HG02610 (cell line): ENCODE measurements around the gene UBTF.

Source experiments
- ATAC-seq: cut with Tn5 transposase; IDR thresholded peaks from one replicate; pipeline ENCODE4 v1.9.1; 2021; ENCODE audit warnings: mild to moderate bottlenecking, moderate library complexity; ENCODE audit not compliant: unreplicated experiment

The UBTF gene

GRCh38 chr17:44197980-44198720 is 21.3 kb downstream of the UBTF start:
- no peak for ATAC-seq

- ATAC-seq, result no peak
These were observed 22.4 kb downstream of the UBTF start for GRCh38 chr17:44197107-44197506.

- no peak for ATAC-seq
These were observed 26.0 kb downstream of the UBTF start for GRCh38 chr17:44193326-44194084.

GRCh38 chr17:44192750-44193149 is 26.7 kb downstream of the UBTF start:
- ATAC-seq, result no peak

GRCh38 chr17:44191941-44192496 is 27.5 kb downstream of the UBTF start:
- no peak for ATAC-seq

GRCh38 chr17:44191369-44191768 is 28.1 kb downstream of the UBTF start:
- ATAC-seq, result no peak

GRCh38 chr17:44190481-44190880 is 29.0 kb downstream of the UBTF start:
- ATAC-seq, result no peak

GRCh38 chr17:44188576-44189403 is 30.7 kb downstream of the UBTF start:
- ATAC-seq, result no peak

GRCh38 chr17:44187131-44187899 is 32.2 kb downstream of the UBTF start:
- ATAC-seq, result peak; percentile 26

- ATAC-seq, result peak; percentile 83
These were observed 33.0 kb downstream of the UBTF start, which contains the start of gene TMUB2 for GRCh38 chr17:44186307-44187130. Gene TMUB2 (plus strand): TSS chr17:44186972. CDS start chr17:44187709, 737 bp downstream.

GRCh38 chr17:44184212-44184810 is 35.2 kb downstream of the UBTF start:
- ATAC-seq, result no peak

- ATAC-seq, result no peak
These were observed 36.5 kb downstream of the UBTF start for GRCh38 chr17:44183024-44183423.

GRCh38 chr17:44178133-44178532 is 41.3 kb downstream of the UBTF start:
- ATAC-seq, result no peak

- ATAC-seq, result no peak
These were observed 41.8 kb downstream of the UBTF start for GRCh38 chr17:44177640-44178039.

- no peak for ATAC-seq
These were observed 42.6 kb downstream of the UBTF start for GRCh38 chr17:44176671-44177501.

- ATAC-seq, result no peak
These were observed 43.2 kb downstream of the UBTF start for GRCh38 chr17:44176257-44176656.

- no peak for ATAC-seq
These were observed 45.0 kb downstream of the UBTF start for GRCh38 chr17:44174427-44174826.

- ATAC-seq, result no peak
These were observed 47.5 kb downstream of the UBTF start for GRCh38 chr17:44171931-44172455.
